GM19324 (cell line): Measurements from ENCODE around the gene HSFX2.
"Not testable (repeated sequence)": the region's sequence is repeated elsewhere in the genome, so short reads cannot be mapped to it uniquely, and the experiment has no call there.

ENCODE experiments used
- ATAC-seq: cut with Tn5 transposase; IDR thresholded peaks from one replicate; pipeline ENCODE4 v1.9.1; 2021; ENCODE audit warnings: mild to moderate bottlenecking, moderate library complexity; ENCODE audit not compliant: unreplicated experiment, low FRiP score

HSFX2 gene

DNA sequence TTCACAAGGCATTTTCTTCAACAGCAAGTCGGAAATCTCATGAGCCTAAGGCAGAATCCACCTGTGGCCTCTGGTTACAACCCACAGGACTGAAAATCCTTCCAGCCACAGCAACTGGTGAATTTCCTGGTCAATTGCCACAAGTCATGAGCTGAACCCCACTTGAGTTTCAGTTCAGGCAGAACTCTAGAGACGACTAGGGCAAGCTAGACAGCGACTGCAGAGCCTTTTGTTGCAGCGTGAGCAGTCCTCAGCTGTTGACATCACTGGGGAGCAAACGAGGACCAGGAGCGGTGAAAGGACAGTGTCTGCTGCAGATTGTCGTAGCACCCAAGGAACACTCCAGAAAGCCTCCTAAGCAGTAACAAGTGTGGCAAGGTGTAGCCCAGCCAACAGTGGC lies 829 bp upstream of the HSFX2 start:
- not testable (repeated sequence) for ATAC-seq

GRCh38 chrX:149590993-149591392 lies 4.1 kb downstream of the HSFX2 start:
- ATAC-seq, result not testable (repeated sequence)

- not testable (repeated sequence) for ATAC-seq
Observed at GRCh38 chrX:149587359-149587758, 7.8 kb downstream of the HSFX2 start, which contains the start of gene MAGEA9B. TSS of gene MAGEA9B (minus strand) at chrX:149587459. CDS start at chrX:149583179, 4,280 bp downstream.

DNA sequence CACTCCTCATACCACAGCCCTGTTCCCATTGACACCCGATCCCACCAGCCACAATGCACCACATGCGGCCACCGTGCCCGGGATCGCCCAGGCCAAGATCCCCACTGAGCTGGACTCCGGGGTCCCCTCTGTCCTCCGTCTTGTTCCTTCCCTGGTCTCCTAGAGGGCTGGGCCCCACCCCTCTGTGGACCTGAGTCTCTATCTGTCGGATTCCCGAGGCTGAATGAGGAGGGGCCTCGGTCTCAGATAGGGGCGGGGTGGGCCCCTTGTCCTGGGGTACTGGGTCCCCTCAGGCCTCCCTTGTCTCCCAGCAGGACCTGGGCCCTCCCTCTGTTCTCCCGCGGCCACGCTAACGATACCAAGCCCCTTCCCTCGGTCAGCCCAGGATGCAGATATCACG lies 9.5 kb downstream of the HSFX2 start:
- not testable (repeated sequence) for ATAC-seq

DNA sequence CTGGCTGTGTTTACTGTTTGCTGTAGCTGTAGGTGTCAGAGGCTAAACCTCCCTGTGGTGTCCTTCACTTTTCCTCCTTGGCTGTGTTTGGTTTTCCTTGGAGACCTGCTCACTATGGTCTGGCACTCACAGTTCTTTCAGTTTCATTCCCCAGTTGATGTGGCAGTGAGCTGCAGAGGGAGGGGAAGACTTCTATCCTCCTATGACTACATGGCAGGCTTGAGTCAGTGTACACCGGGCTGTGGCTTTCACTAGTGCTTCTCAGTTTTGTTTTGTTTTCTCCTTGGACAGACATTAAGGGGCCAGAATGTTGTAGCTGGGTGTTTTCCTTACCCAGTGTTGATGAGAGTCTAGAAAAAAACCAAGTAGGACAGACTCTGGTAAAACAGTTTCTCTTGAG lies 21.7 kb downstream of the HSFX2 start:
- peak; percentile 99 for ATAC-seq

- ATAC-seq, result no peak
Observed at GRCh38 chrX:149572743-149573142, 22.4 kb downstream of the HSFX2 start.

DNA sequence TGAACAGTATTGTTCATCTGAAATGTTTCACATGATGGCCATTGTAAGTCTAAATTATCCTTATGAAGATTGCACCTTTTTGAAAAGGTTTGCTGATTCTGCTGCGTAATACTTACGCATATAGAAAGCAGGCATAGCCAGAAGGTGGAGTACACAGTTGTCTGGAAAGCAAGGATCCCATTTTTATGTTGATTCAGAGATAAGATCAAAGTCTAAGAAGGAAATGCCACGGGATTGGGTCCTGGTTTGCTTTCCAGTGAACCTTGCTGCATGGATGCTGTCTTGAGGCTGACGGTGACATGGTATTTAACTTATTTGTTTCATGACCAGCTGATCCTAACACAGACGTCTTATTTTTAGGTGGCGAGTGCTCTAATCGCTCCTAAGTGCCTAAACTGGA lies 23.3 kb downstream of the HSFX2 start:
- no peak for ATAC-seq

GRCh38 chrX:149570668-149571067 lies 24.4 kb downstream of the HSFX2 start:
- no peak for ATAC-seq

GRCh38 chrX:149569770-149570169 lies 25.3 kb downstream of the HSFX2 start:
- no peak for ATAC-seq

DNA sequence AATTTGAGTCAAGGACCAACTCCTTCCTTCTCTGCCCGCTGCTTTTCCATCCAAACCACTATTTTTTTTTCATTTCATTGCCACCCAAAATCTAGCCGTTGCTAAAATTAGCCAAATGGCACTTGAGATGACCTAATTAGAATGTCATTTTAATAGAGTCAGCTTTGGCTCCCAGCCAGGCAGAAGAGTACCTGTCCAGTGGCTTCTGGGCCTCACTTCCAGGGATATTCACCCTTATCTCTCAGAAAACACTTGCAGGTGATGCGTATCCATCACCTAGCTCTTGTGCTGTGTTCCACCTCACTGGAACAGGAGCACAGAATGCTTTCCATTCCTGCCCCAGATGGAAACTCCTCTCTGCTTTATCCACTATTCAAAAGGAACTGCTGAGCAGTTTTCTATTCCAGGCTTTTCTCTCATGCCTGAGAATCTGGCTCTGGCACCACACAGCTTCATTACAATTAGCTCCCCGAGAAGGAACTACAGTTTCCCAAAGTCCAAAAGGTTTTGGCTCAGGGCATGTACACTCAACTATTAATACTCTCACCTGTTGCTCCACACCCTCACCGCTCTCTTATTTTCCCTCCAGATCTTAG lies 26.3 kb downstream of the HSFX2 start:
- ATAC-seq, result no peak

GRCh38 chrX:149567621-149568417 lies 27.3 kb downstream of the HSFX2 start:
- ATAC-seq, result no peak

GRCh38 chrX:149563359-149563758 lies 31.8 kb downstream of the HSFX2 start:
- no peak for ATAC-seq

- ATAC-seq, result not testable (repeated sequence)
Observed at GRCh38 chrX:149555251-149555650, 39.9 kb downstream of the HSFX2 start.

- ATAC-seq, result not testable (repeated sequence)
Observed at GRCh38 chrX:149551939-149552248, 43.2 kb downstream of the HSFX2 start.

- ATAC-seq, result not testable (repeated sequence)
Observed at GRCh38 chrX:149551245-149551938, 43.7 kb downstream of the HSFX2 start.

DNA sequence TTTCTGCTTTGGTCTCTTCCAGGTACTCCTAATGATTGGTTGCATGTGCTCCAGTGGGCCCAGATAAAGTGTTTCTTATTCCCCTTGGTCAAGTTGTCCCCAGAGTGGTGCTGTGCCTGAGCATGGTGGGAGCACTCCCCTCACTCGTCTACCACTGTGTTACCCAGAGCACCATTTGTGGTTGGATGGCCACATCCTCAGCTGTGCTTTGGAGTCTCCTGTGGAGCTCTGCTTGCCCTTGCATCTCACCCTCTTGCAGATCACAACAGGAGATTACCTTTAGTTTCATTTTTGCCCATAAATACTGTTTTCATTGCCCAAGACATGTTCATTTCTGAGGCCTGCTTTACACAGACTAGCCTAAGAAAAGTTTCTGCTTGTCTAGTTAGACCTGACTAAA lies 44.7 kb downstream of the HSFX2 start:
- ATAC-seq, result not testable (repeated sequence)

DNA sequence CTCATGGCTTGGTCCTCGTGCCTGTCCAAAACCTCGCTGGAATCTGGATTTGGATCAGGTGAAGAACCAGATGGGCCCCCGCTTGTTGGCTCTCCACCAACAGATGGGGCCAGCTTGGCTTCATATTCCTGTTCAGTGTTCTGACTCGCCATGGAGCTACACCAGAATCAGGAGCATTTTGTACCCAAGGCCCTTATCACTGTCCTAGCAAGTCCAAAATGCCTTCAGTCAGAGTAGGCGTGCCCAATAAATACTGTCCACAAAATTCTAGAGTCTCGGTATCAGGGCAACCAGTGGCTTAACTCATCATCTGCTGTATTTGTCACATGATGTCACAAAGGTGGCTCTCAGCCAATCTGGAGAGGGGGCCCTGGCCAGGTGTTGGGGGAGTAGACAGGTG lies 45.4 kb downstream of the HSFX2 start, which contains the start of gene HSFX3:
TSS of gene HSFX3 (minus strand) at position 224 of the 400 bp plus-strand sequence. CDS start at position 152, 72 bp downstream.
- not testable (repeated sequence) for ATAC-seq

GRCh38 chrX:149547782-149548181 lies 47.3 kb downstream of the HSFX2 start:
- not testable (repeated sequence) for ATAC-seq

DNA sequence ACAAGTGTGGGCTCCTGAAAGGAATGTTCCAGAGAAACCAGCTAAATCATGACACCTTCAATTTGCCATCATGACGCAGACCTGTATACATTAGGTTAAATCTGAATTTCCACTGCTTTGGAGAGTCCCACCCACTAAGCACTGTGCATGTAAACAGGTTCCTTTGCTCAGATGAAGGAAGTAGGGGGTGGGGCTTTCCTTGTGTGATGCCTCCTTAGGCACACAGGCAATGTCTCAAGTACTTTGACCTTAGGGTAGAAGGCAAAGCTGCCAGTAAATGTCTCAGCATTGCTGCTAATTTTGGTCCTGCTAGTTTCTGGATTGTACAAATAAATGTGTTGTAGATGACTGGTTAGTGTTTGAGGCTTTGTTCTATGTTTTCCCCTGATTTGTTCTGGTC lies 48.2 kb downstream of the HSFX2 start:
- not testable (repeated sequence) for ATAC-seq

DNA sequence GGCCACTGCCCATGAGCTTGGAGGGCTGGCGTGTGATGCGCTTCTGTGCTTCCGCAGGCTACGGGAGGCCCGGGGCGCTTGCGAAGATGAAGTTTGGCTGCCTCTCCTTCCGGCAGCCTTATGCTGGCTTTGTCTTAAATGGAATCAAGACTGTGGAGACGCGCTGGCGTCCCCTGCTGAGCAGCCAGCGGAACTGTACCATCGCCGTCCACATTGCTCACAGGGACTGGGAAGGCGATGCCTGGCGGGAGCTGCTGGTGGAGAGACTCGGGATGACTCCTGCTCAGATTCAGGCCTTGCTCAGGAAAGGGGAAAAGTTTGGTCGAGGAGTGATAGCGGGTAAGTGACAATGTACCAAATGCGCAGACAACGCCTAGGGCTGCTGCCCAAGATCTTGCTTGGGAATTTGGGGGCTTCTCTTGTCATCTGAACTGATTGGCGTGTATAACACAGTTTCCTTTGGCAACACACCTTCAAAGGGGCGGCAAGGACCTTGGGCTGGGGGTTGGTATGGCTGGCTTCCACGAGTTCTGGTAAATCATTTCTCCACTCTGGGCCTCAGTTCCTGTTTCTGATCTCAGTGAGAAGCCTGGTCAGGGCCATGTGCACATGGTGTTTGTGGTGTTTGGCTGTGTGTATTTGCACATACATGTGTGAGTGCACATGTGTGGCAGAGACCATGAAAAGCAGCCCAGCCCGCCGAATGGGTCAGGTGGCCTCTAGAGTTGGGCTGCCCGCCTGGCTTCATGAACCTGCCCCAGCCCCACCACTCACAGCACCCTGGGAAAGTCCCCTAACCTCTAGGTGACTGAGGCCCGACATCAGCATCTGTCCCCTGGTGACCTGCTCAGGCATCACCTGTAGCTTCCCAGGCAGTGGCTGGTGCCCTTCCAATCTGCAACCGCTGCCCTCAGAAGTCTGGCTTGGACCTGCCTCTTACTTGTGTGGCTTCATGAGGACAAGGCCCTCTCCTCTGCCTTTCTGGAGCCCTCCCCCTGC lies 49.3 kb downstream of the HSFX2 start:
- ATAC-seq, result not testable (repeated sequence)
